Measurements from ENCODE around the gene SERINC5. TPM values are rescaled to one million over a fixed set of nuclear protein-coding genes. Genes with fewer than 3 reads are reported as not detected.

Gene SERINC5
- polyA plus RNA-seq, 3 donors = 5.0 to 35.9 (median 7.3) TPM

DNA sequence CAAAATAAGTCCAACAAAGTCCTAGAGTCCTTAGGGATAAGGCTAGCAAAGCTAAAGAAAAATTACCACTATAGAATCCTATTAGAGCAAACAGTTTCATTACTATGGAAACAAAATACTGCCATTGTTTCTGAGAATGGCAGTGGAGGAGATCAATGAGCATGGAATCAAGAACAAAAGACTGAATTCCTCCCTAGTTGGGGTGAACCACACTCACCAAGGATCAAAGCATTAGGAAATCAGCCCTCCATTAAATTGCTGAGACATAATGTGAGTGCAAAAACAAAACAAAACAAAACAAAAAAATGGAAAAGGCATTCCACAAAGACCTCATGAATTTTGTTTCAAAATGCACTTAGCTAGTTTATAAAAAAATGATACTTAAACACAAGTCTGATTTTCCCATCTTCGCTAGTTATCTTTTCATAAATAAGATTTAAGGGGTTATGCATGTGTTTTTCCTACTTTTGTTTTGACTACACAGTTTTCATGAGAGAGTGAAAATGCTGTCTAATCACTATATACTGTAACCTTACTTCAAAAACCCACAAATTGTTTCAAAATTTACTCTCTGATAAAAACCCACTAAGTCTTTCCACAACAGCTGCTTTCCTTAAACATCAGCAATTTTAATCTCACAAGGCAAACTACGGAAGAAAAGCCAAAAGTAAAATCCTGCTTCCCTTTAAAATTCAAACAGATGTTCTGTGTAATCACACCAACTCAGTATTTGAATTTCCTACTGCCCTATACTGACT, 9.7 kb downstream of the SERINC5 start:
- H4K20me1 ChIP-seq (ENCODE audit: insufficient read depth, low read length) = peaks cover 87% of the 10 kb centered on the region
- no peak overlapping the region for H2AFZ ChIP-seq (ENCODE audit: insufficient read depth, low read depth, low read length, poor library complexity, severe bottlenecking)
- no peak overlapping the region for H3K27ac ChIP-seq (ENCODE audit: low read depth in 1 of 2, low read length in 2 of 2)
- H3K27me3 Mint-ChIP-seq (ENCODE audit: low read depth in 3 of 3) = peaks cover 0 to 2% (median 0%) of the 10 kb centered on the region in 3 donors
- 0% methylated on average over 1 of the region's 2 CpGs for WGBS (ENCODE audit: insufficient coverage)
- peaks cover 93% of the 10 kb centered on the region for H3K79me2 ChIP-seq (ENCODE audit: insufficient read depth, low read length)
- peaks cover 13 to 23% of the 10 kb centered on the region in 2 donors for H3K4me1 ChIP-seq (ENCODE audit: control insufficient read depth in 1 of 2, insufficient read depth in 2 of 2, low read length in 2 of 2)
- no peaks in the 10 kb centered on the region for H3K27me3 ChIP-seq (ENCODE audit: control insufficient read depth in 2 of 2, insufficient read depth in 2 of 2, low read length in 2 of 2)
- intact Hi-C loops (cut with micrococcal nuclease) = no loop called here
- no peak overlapping the region for H3K4me3 ChIP-seq (replicated peaks in 1 of 3; ENCODE audit: low read depth in 2 of 3, low read length in 3 of 3)
- peak overlapping the region in 2 of 7 donors; percentile 28 to 30 for H3K27ac Mint-ChIP-seq
- no peak overlapping the region for H3K4me3 Mint-ChIP-seq
- peaks cover 25% of the 10 kb centered on the region for H3K4me1 Mint-ChIP-seq
- no peak for DNase-seq
- H3K36me3 ChIP-seq (replicated peaks in 1 of 2; ENCODE audit: control insufficient read depth in 1 of 2, insufficient read depth in 2 of 2, low read length in 2 of 2) = peaks cover 6 to 19% of the 10 kb centered on the region in 2 donors
- H3K9ac ChIP-seq (ENCODE audit: insufficient read depth, low read length, poor library complexity, severe bottlenecking) = no peak overlapping the region
- H3K9me3 ChIP-seq (replicated peaks in 1 of 2; ENCODE audit: control insufficient read depth in 1 of 2, insufficient read depth in 1 of 2, low read length in 2 of 2) = peaks cover 18 to 27% of the 10 kb centered on the region in 2 donors
- TF ChIP-seq, protein P1, sequence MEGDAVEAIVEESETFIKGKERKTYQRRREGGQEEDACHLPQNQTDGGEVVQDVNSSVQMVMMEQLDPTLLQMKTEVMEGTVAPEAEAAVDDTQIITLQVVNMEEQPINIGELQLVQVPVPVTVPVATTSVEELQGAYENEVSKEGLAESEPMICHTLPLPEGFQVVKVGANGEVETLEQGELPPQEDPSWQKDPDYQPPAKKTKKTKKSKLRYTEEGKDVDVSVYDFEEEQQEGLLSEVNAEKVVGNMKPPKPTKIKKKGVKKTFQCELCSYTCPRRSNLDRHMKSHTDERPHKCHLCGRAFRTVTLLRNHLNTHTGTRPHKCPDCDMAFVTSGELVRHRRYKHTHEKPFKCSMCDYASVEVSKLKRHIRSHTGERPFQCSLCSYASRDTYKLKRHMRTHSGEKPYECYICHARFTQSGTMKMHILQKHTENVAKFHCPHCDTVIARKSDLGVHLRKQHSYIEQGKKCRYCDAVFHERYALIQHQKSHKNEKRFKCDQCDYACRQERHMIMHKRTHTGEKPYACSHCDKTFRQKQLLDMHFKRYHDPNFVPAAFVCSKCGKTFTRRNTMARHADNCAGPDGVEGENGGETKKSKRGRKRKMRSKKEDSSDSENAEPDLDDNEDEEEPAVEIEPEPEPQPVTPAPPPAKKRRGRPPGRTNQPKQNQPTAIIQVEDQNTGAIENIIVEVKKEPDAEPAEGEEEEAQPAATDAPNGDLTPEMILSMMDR (IDR thresholded peaks at IDR 0.05) = no peak
- H3K4me2 ChIP-seq (replicated peaks; ENCODE audit: extremely low read depth, low read length, poor library complexity, severe bottlenecking) = no peak overlapping the region
- H3K36me3 Mint-ChIP-seq = peaks cover 24 to 34% of the 10 kb centered on the region in 2 donors
- H3K9me3 Mint-ChIP-seq = peaks cover 14 to 34% (median 26%) of the 10 kb centered on the region in 7 donors

DNA sequence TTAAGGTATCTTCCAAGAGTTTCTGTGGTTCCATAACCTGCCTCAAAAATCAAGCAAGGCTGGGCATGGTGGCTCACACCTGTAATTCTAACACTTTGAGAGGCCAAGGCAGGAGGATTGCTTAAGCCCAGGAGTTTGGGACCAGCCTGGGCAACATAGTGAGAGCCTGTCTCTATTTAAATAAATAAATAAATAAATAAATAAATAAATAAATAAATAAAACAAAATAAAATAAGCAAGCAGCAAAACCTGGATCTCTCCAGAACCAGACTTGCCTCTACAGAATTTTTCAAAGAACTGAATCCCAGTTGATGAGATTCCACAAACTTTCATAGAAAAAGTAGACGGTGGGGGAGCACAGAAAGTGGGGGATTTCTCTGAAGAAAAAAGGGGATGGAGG, 12.3 kb downstream of the SERINC5 start:
- no peak overlapping the region for H3K4me3 ChIP-seq (replicated peaks in 1 of 3; ENCODE audit: low read depth in 2 of 3, low read length in 3 of 3)
- peaks cover 26 to 33% of the 10 kb centered on the region in 2 donors for H3K4me1 ChIP-seq (ENCODE audit: control insufficient read depth in 1 of 2, insufficient read depth in 2 of 2, low read length in 2 of 2)
- H3K27me3 ChIP-seq (ENCODE audit: control insufficient read depth in 2 of 2, insufficient read depth in 2 of 2, low read length in 2 of 2) = no peaks in the 10 kb centered on the region
- H4K20me1 ChIP-seq (ENCODE audit: insufficient read depth, low read length) = peaks cover 88% of the 10 kb centered on the region
- no peak overlapping the region for H3K9ac ChIP-seq (ENCODE audit: insufficient read depth, low read length, poor library complexity, severe bottlenecking)
- H3K79me2 ChIP-seq (ENCODE audit: insufficient read depth, low read length) = peaks cover 84% of the 10 kb centered on the region
- intact Hi-C loops (cut with micrococcal nuclease) = no loop called here
- Mint-ChIP-seq H3K36me3 (peaks cover 25 to 36% of the 10 kb centered on the region in 2 donors), H3K27me3 (ENCODE audit: low read depth in 3 of 3) (peaks cover 0 to 2% (median 0%) of the 10 kb centered on the region in 3 donors), H3K9me3 (peaks cover 14 to 36% (median 26%) of the 10 kb centered on the region in 7 donors), H3K4me1 (peaks cover 48% of the 10 kb centered on the region), H3K4me3 (no peak overlapping the region), H3K27ac (no peak overlapping the region)
- TF ChIP-seq, protein P1 (IDR thresholded peaks at IDR 0.05) = no peak
- WGBS (ENCODE audit: insufficient coverage) = no CpG with 5 or more reads among the region's 1 CpG
- no peak for DNase-seq
- H3K36me3 ChIP-seq (replicated peaks in 1 of 2; ENCODE audit: control insufficient read depth in 1 of 2, insufficient read depth in 2 of 2, low read length in 2 of 2) = peaks cover 6 to 19% of the 10 kb centered on the region in 2 donors
- H2AFZ ChIP-seq (ENCODE audit: insufficient read depth, low read depth, low read length, poor library complexity, severe bottlenecking) = no peak overlapping the region
- no peak overlapping the region for H3K27ac ChIP-seq (ENCODE audit: low read depth in 1 of 2, low read length in 2 of 2)
- no peak overlapping the region for H3K4me2 ChIP-seq (replicated peaks; ENCODE audit: extremely low read depth, low read length, poor library complexity, severe bottlenecking)
- peaks cover 18 to 27% of the 10 kb centered on the region in 2 donors for H3K9me3 ChIP-seq (replicated peaks in 1 of 2; ENCODE audit: control insufficient read depth in 1 of 2, insufficient read depth in 1 of 2, low read length in 2 of 2)
